Stimulated activated CD4-positive, alpha-beta T cell treated with anti-CD3 and anti-CD28 coated beads, Interleukin-12 subunit alpha, Interleukin-12 subunit beta, amount 100 ng/mL, for 4 hours (primary cell): Measurements from ENCODE around the gene DAGLA.
A peak's percentile ranks its signal among the peaks of the same experiment; 100 is the strongest.
"Not testable (repeated sequence)": the region's sequence is repeated elsewhere in the genome, so short reads cannot be mapped to it uniquely, and the experiment has no call there.

Source experiments
- DNase-seq: peaks from one replicate; pipeline ENCODE4 v3.0.0-alpha.2; 2020

Gene DAGLA, protein sequence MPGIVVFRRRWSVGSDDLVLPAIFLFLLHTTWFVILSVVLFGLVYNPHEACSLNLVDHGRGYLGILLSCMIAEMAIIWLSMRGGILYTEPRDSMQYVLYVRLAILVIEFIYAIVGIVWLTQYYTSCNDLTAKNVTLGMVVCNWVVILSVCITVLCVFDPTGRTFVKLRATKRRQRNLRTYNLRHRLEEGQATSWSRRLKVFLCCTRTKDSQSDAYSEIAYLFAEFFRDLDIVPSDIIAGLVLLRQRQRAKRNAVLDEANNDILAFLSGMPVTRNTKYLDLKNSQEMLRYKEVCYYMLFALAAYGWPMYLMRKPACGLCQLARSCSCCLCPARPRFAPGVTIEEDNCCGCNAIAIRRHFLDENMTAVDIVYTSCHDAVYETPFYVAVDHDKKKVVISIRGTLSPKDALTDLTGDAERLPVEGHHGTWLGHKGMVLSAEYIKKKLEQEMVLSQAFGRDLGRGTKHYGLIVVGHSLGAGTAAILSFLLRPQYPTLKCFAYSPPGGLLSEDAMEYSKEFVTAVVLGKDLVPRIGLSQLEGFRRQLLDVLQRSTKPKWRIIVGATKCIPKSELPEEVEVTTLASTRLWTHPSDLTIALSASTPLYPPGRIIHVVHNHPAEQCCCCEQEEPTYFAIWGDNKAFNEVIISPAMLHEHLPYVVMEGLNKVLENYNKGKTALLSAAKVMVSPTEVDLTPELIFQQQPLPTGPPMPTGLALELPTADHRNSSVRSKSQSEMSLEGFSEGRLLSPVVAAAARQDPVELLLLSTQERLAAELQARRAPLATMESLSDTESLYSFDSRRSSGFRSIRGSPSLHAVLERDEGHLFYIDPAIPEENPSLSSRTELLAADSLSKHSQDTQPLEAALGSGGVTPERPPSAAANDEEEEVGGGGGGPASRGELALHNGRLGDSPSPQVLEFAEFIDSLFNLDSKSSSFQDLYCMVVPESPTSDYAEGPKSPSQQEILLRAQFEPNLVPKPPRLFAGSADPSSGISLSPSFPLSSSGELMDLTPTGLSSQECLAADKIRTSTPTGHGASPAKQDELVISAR

DNA sequence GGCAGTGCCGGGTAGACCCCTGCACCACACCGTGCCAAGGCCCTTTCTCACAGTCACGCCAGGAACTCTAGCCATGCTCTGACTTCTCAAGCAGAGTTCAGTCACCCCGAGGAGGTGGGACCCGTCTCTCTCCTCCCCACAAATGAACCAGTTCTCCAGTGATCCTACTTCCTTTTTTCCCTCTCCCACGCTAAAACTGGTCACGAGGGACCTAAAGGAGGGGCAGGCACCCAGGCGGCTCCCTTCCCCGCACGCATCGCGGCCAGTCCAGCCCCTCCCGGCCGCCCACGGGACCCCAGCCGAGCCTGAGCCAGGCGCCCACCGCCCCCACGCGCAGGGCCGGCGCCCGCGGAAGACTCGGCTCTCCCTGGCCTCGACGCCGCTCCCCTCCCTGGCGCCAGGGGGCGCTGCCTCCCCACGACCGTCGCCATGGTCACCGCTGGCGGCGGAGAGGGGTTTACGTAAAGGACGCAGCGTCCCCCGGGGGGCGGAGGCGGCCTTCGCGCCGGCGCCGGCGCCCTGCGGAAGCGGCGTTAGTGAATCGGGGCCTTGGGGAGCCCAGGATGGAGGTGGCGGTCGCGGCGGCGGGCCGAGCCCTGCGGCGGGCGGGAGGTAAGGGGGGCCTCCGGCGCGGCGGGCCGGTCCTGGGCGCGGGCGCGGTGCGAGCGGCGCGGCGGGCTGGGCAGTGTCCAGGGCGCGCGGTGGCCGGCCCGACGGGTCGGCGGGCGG, at the start of gene DAGLA:
DAGLA (plus strand) TSS at position 499 of the 729 bp plus-strand sequence. CDS start 39,765 bp downstream, outside the sequence.
- peak; percentile 75 for DNase-seq

DNA sequence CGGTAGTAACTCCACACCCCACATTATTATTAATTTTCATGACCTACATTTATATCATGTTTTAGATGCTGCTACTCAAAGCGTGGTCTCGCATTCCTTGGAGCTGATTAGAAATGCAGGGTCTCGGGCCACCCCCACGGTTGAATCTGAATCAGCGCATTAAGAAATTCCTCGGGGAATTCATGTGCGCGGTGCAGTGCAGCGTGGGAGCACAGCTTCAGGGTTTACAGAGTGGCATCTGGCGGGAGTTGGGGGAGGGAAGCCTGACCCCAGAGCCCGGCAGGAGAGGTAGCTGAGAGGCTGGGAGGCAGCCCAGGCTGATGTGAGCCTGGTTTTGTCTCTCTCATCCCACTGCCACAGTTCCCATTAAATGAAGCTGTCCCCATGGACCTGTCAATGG, 48.1 kb upstream of the DAGLA start:
- DNase-seq = no peak

DNA sequence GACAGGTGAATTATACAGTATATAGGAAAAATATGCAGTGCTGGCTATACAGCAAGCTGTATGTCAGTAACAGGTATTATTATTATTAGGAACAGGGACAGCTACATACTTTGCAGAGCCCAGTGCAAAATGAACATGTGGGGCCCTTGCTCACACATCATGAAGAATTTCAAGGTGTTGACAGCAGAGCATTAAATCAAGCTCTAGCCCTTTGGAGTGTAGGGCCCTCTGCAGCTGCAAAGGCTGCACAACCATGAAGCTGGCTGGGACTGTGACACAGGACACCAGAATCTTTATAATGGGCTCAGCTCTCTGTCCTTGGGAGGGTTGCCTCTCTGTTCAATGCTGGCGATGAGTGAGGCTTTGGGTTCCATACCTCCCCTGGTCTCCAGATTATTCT, 44.9 kb upstream of the DAGLA start:
- DNase-seq = no peak

DNA sequence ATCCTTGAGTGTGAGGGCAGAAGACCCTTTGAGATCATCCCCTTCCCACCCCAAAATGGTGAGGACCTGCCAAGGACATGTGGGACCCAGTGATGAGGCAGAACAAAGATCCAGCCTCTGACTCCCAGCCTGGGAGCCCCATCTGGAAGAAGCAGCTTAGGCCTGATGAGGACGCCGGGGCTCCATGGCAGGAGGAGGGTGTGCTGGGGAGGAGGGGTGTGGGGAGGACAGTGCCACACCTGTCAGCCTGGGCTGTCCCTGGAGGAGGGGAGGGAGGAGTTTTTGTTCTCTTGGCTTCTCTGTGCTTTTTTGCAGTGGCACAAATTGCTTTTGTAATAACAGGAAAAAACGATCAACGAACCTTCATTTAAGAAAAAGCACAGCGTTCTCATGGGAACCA, 44.4 kb upstream of the DAGLA start:
- DNase-seq = no peak

DNA sequence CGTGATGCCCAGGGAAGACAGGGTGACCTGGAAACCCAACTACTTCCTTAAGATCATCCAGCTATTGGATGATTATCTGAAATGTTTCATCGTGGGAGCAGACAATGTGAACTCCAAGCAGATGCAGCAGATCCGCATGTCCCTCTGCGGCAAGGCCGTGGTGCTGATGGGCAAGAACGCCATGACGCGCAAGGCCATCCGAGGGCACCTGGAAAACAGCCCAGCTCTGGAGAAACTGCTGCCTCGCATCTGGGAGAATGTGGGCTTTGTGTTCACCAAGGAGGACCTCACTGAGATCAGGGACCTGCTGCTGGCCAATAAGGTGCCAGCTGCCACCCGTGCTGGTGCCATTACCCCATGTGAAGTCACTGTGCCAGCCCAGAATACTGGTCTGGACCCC, 43.5 kb upstream of the DAGLA start:
- no peak for DNase-seq

DNA sequence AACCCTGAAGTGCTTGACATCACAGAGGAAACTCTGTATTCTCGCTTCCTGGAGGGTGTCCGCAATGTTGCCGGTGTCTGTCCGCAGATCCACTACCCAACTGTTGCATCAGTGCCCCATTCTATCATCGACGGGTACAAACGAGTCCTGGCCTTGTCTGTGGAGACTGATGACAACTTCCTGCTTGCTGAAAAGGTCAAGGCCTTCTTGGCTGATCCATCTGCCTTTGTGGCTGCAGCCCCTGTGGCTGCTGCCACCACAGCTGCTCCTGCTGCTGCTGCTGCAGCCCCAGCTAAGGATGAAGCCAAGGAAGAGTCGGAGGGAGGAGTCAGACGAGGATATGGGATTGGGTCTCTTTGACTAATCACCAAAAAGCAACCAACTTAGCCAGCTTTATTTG, 42.9 kb upstream of the DAGLA start:
- DNase-seq = no peak

DNA sequence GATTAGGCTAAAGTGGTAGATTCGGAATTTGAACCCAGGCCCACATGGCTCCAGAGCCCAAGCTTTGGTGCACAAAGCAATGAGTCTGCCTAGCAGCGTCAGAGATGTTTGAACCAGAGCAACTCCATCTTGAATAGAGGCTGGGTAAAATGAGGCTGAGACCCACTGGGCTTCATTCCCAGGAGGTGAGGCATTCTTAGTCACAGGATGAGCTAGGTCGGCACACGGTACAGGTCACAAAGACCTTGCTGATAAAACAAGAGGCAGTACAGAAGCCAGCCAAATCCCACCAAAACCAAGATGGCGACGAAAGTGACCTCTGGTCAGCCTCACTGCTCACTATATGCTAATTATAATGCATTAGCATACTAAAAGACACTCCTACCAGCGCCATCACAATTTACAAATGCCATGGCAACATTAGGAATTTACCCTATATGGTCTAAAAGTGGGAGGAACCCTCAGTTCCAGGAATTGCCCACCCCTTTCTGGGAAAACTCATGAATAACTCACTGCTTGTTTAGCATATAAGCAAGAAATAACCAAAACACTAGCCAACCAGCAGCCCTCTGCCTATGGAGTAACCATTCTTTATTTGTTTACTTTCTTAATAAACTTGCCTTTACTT, 40.3 kb upstream of the DAGLA start:
- no peak for DNase-seq

DNA sequence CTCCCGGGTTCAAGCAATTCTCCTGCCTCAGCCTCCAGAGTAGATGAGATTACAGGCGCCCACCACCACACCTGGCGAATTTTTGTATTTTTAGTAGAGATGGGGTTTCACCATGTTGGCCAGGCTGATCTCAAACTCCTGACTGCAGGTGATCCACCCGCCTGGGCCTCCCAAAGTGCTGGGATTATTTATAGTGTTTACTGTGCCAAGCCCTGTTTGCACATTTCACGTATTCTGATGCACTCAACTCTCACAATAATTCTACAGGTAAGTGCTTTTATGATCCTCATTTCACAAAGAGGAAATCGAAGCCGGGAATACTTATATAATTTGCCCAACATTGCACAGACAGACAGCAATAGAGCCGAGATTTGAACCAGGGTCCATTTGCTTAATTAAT, 38.0 kb upstream of the DAGLA start:
- no peak for DNase-seq

DNA sequence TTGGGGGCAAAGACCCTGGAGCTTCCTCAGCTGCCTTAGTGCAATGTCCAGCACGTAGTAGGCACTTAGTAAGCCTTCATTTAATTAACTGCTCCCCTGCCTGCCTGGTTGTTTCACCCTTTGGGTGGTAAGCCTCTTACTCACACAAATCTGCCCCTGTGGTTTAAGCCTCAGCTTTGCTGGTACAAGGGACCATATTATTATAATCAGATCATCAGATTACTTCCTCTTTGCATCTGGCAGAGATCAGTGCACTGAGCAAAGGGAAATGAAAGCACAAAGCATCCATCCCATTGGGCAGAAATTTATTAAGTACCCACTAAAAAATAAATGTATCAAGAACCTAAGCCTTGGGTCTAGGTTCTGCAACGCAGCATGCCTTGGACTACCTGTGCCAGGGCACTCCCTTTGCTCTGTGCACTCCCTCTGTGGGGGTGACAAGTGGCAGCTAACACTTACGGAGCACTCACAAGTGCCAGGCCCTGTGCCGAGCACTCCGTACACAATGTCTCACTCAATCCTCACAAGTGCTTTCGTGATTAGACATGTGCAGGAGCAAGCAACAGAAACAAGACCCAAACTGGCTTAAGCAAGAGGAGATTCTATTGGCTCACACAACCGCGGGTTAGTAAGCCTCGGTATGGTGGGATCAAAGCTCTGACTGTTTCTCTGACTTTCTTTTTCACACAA, 34.9 kb upstream of the DAGLA start:
- no peak for DNase-seq

DNA sequence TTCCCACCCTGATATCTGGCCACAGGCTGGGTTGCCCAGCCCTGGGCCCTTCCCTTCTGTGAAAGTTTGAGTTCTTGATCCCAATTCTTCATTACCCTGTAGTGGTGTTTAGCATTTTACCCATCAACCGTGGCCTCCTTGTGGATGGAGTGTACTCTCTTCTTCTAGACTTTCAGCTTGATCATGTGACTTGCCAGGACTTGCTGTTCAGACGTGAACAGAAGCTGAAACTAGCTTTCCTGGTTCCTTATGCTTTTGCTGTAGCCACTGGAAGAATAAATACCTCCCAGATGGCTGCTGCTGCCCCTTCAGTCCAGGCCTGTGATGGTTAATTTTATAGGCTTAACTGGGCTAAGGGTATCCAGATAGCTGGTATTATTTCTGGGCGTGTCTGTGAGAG, 32.7 kb upstream of the DAGLA start:
- no peak for DNase-seq

DNA sequence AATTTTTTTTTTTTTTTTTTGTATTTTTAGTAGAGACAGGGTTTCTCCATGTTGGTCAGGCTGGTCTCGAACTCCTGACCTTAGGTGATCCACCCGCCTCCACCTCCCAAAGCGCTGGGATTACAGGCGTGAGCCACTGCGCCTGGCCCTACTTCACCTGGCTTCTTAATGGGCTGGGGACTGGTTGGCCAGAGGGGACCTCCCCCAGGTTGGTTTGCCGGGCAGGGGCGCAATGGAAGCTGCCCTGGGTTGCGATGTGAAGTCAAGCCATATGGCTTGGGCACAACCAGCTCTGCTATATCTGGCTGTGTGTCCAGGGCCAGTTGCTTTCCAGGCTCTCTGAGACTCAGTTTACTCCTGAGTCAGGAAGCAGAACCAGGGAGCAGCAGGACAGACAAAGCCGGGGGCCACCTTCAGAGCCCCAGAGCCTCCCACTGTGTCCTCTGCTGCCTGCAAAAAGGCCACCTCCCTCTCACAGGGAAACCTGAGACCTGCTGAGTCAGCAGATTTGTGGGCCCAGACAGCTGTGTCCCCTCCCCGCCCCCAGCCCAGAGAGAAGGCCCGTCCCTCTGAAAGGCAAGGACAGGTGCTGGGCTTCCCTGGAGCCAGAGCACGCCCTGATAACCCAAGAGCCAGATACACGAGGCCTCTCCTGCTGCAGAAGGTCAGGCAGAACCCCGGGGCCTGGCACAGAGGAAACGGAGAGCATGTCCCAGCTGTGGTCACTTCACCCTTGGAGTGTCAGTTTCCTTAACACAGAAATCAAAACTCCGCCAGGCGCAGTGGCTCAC, 29.2 kb upstream of the DAGLA start:
- DNase-seq = no peak

DNA sequence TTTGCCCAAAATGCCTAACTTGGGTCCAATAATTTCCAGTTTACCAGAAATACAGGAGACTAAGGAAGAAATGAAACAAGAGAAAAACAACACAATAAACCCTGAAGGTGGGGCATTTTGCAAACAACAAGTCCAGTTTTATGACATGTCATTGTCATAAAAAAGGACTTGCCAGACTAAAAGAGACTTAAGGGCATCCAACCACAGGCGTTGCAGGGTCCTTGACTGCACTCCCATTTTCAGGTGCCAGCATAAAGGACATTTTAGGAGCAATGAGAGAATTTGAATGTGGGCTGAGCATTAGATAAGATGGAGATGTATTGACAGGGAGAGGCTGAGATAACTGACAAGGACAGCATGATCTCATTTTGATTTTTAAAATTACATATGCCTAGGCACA, 28.1 kb upstream of the DAGLA start:
- no peak for DNase-seq

DNA sequence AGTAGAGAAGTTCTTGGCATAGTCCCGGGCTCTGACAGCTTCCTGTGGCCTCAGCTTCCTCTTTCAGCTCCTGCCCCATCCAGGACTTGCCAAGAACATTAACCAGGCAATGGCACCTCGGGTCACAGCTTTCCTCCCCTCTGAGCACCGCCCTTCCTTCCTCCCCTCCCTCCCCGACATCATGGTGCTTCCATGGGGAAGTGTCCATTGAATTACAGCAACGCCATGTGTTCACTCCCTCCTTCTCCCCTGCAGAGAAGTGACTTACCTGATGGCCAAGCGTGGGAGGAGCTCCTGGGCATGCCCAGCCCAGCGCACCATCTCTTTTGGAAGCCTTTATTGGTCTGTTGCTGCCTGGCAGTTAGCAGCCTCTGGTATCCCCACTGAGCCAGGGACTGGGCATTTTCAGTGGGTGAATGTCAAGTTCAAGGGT, 25.8 kb upstream of the DAGLA start:
- DNase-seq = no peak

DNA sequence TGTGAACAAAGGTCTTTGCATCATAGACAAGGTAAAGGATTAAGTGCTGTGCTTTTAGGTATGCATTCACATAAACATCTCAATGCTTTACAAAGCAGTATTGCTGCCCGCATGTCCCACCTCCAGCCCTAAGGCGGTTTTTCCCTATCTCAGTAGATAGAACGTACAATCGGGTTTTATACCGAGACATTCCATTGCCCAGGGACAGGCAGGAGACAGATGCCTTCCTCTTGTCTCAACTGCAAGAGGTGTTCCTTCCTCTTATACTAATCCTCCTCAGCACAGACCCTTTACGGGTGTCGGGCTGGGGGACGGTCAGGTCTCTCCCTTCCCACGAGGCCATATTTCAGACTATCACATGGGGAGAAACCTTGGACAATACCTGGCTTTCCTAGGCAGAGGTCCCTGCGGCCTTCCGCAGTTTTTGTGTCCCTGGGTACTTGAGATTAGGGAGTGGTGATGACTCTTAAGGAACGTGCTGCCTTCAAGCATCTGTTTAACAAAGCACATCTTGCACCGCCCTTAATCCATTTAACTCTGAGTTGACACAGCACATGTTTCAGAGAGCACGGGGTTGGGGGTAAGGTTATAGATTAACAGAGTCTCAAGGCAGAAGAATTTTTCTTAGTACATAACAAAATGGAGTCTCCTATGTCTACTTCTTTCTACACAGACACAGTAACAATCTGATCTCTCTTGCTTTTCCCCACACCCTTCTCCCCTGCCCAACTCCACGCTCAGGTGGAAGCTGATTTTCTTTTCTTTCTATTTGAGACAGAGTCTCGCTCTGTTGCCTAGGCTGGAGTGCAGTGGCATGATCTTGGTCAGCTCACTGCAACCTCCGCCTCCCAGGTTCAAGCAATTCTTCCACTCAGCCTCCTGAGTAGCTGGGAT, 24.7 kb upstream of the DAGLA start:
- DNase-seq = not testable (repeated sequence)

DNA sequence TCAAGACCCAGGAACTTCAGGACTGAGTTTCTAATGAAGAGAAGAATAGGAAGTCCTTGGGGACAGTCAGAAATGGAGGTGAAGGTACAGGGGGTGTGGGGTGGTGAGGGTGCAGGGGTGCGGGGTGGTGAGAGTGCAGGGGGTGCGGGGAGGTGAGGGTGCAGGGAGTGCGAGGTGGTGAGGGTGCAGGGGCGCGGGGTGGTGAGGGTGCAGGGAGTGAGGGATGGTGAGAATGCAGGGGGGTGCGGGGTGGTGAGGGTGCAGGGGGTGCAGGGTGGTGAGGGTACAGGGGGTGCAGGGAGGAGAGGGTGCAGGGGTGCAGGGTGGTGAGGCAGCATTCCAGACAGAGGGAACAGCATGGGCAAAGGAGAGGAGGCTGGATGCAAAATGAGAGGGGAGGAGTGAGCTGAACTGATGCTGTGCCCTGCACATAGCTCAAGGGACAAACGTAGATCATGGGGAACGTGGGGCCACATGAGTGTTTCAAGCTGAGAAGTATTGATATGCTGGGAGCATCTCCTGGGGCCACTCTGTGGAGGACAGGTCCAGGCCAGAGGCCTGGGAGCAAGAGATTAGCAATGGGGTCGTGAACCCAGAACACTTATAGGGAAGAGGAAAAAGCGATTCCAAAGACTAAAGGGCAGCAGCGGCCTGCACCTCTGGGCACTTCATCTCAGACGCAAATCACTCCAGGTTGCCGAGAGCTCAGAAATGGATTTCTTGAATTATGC, 23.7 kb upstream of the DAGLA start:
- no peak for DNase-seq

DNA sequence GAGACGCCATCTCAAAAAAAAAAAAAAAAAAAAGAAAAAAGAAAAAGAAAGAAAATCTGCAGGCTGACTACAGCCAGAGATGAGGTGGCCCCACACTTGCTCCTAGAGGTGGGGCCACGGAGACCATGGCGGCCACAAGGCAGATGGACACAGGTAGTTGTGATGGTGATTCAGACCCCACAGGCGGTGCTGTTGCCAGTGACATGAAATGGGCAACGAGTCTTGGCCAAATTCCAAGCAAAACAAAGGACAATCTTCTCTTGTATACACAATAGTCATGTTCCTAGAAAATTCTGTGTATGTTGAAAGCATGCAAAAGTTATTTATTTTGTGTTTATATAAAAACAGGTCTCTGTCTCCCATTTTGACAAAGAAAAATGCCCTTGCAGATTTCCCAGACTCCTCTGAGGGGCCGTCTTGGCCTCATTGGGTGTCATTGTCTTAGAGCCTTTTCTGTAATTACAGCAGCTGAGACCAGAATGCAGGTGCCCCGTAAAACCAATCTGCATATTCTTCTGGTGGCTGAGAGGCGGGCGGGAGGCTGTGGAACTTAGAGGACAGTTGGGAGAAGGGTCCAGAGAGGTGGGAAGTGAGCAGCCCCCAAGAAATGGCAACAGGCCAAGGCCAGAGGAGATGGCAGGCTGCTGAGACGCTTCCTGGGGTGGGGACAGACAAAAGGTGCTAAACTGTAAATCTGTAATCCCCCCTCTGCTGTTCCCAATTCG, 22.5 kb upstream of the DAGLA start:
- no peak for DNase-seq

DNA sequence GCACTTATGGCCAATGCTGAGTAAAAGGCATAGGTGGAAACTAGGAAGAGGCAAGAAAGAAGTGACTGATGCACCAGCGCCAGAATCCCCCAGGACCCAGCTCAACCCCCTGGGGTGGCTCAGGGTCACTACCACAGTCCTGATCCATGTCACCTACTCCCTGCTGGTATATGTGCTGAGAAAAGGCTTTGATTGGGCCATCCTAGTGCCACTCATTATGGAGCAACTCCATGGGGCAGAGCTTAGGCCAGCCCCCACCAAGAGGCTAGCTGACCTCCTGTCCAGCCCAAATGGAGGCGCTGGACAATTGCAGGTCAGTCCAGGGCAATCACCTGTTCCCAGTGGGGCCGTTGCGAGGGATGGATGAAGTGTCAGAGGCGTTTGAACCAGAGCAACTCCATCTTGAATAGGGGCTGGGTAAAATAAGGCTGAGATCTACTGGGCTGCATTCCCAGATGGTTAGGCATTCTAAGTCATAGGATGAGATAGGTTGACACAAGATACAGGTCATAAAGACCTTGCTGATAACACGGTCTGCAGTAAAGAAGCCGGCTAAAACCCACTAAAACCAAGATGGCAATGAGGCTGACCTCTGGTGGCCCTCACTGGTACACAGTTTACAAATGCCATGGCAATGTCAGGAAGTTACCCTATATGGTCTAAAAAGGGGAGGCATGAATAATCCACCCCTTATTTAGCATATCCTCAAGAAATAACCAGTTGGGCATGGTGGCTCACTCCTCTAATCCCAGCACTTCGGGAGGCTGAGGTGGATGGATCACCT, 20.6 kb upstream of the DAGLA start:
- DNase-seq = no peak

DNA sequence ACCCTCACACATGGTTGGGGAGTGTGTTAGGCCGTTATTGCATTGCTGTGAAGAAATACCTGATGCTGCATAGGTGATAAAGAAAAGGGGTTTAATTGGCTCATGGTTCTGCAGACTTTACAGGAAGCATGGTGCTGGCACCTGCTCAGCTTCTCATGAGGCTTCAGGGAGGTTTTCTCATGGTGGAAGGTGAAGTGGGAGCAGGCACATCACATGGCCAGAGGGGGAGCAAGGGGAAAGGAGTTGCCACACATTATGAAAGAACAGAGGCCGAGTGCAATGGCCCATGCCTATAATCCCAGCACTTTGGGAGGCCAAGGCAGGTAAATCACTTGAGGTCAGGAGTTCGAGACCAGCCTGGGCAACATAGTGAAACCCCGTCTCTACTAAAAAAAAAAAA, 19.2 kb upstream of the DAGLA start:
- DNase-seq = not testable (repeated sequence)
